ENCODE results near the gene UBE2G1. TPM values are rescaled to one million over a fixed set of nuclear protein-coding genes. Genes with fewer than 3 reads are reported as not detected.
A peak's percentile ranks its signal among the peaks of the same experiment; 100 is the strongest.

UBE2G1 gene
- total RNA-seq, 4 donors from 2014 or later, result 152 to 217 (median 180) TPM

- H3K27ac ChIP-seq, result no peak overlapping the region
- intact Hi-C loops (cut with DNase I; ENCODE audit: low total_unique reads), result no loop called here
- DNase-seq, result no peak
- no peaks in the 10 kb centered on the region for H3K27me3 ChIP-seq
- peaks cover 19 to 21% of the 10 kb centered on the region in 2 donors for H3K4me1 ChIP-seq
- no peak overlapping the region for H3K4me3 ChIP-seq
- no peaks in the 10 kb centered on the region for H3K36me3 ChIP-seq
- ATAC-seq, result no peak
- TF ChIP-seq CTCF (IDR thresholded peaks at IDR 0.05 in 4 of 5, conservative IDR thresholded peaks at IDR 0.05 in 1 of 5) (no peak), POLR2A (IDR thresholded peaks at IDR 0.05) (no peak)
- H3K9me3 ChIP-seq, result no peaks in the 10 kb centered on the region
- in situ Hi-C loops (cut with MboI; ENCODE audit: low sequenced_read_pairs in 4 of 4), result no loop called here
These were observed 99.9 kb downstream of the UBE2G1 start for GRCh38 chr17:4266550-4266949.

- H3K4me3 ChIP-seq, result peak within 1 kb of the TSS; percentile 67 to 99 (median 86)
- H3K4me1 ChIP-seq, result peaks cover 19 to 21% of the 10 kb centered on the region in 2 donors
- TF ChIP-seq POLR2A (IDR thresholded peaks at IDR 0.05) (peak; percentile 70 to 75), CTCF (IDR thresholded peaks at IDR 0.05 in 4 of 5, conservative IDR thresholded peaks at IDR 0.05 in 1 of 5) (peak in 2 of 5 experiments; percentile 21 to 35)
- DNase-seq, result peak; percentile 90 to 92
- intact Hi-C loops (cut with DNase I; ENCODE audit: low total_unique reads) (loop anchor here (1.0 kb wide), 1 partner anchor 48 kb away; no protein-coding TSS in a partner anchor), in situ Hi-C loops (cut with MboI; ENCODE audit: low sequenced_read_pairs in 4 of 4) (no loop called here)
- H3K9me3 ChIP-seq, result peaks cover 0 to 5% (median 0%) of the 10 kb centered on the region in 3 donors
- ATAC-seq, result peak; percentile 86 to 93
- H3K36me3 ChIP-seq, result peaks cover 0 to 15% of the 10 kb centered on the region in 2 donors
- H3K27ac ChIP-seq, result peak within 1 kb of the TSS; percentile 79 to 93 (median 82)
- no peaks in the 10 kb centered on the region for H3K27me3 ChIP-seq
These were observed 102.9 kb downstream of the UBE2G1 start, which contains the start of gene ANKFY1 for GRCh38 chr17:4263282-4264215. Gene ANKFY1 (minus strand): TSS chr17:4263979. CDS start chr17:4263941, 38 bp downstream.

GRCh38 chr17:4262703-4263102 is 103.8 kb downstream of the UBE2G1 start:
- no peak for TF ChIP-seq CTCF (IDR thresholded peaks at IDR 0.05 in 4 of 5, conservative IDR thresholded peaks at IDR 0.05 in 1 of 5)
- no peak for TF ChIP-seq POLR2A (IDR thresholded peaks at IDR 0.05)
- intact Hi-C loops (cut with DNase I; ENCODE audit: low total_unique reads) (loop anchor here (1.0 kb wide), 1 partner anchor 47 kb away; no protein-coding TSS in a partner anchor), in situ Hi-C loops (cut with MboI; ENCODE audit: low sequenced_read_pairs in 4 of 4) (no loop called here)
- H3K27me3 ChIP-seq, result no peaks in the 10 kb centered on the region
- H3K9me3 ChIP-seq, result peaks cover 0 to 5% (median 0%) of the 10 kb centered on the region in 3 donors
- H3K27ac ChIP-seq, result peak overlapping the region; percentile 79 to 93 (median 82)
- H3K36me3 ChIP-seq, result peaks cover 0 to 15% of the 10 kb centered on the region in 2 donors
- H3K4me3 ChIP-seq, result peak overlapping the region; percentile 67 to 99 (median 86)
- ATAC-seq, result no peak
- H3K4me1 ChIP-seq, result peaks cover 19 to 21% of the 10 kb centered on the region in 2 donors
- DNase-seq, result no peak

GRCh38 chr17:4261452-4261851 is 105.0 kb downstream of the UBE2G1 start:
- intact Hi-C loops (cut with DNase I; ENCODE audit: low total_unique reads), result no loop called here
- in situ Hi-C loops (cut with MboI; ENCODE audit: low sequenced_read_pairs in 4 of 4), result no loop called here
- peaks cover 19 to 26% of the 10 kb centered on the region in 2 donors for H3K4me1 ChIP-seq
- TF ChIP-seq CTCF (IDR thresholded peaks at IDR 0.05 in 4 of 5, conservative IDR thresholded peaks at IDR 0.05 in 1 of 5) (no peak), POLR2A (IDR thresholded peaks at IDR 0.05) (no peak)
- ATAC-seq (no peak), DNase-seq (no peak)
- H3K9me3 ChIP-seq, result peaks cover 0 to 5% (median 0%) of the 10 kb centered on the region in 3 donors
- peaks cover 0 to 15% of the 10 kb centered on the region in 2 donors for H3K36me3 ChIP-seq
- H3K27ac ChIP-seq, result no peak overlapping the region
- no peaks in the 10 kb centered on the region for H3K27me3 ChIP-seq
- no peak overlapping the region for H3K4me3 ChIP-seq
